ENCODE measurements around the gene SAMD7.

The SAMD7 gene

DNA sequence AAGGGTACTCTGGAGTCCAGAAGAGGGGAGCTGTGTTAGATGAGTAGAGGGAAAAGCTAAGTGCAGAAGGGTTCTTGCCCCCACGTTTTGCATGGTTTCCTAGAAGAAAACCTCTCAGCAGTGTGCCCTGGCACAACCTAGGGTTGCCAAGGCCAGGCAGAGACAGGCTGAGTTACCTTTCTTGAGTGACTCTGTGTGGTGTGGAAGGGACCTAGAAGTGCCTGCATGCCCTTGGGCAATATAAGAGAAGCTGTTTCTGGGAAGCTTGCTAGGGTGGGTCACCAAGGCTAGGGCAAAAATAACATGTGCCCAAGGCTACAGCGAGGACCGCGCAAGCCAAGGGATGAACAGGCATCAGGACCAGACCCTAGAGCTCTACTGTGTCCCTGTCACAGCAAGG lies 3.4 kb upstream of the SAMD7 start:
- no peak for DNase-seq (ENCODE audit: low read depth in 2 of 2)

DNA sequence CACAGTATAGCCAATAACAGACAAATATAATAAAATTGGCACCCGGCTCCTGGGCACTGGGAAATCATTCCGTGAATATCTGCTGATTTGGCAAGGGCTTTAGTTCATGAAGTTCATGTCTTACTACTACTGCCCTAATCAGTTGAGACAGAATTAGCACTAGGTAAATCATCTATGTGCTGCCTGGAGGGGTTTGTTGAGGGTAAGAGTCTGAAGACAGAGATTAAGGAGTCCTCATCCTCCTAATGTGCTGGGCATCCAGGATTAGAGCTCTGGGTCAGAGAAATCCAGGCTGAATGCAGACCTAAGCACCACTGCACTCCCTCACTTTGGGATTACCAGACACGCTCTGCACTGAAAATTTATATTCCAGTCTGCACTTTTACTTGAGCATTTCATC lies 2.0 kb downstream of the SAMD7 start:
- DNase-seq (ENCODE audit: low read depth in 2 of 2) = no peak

DNA sequence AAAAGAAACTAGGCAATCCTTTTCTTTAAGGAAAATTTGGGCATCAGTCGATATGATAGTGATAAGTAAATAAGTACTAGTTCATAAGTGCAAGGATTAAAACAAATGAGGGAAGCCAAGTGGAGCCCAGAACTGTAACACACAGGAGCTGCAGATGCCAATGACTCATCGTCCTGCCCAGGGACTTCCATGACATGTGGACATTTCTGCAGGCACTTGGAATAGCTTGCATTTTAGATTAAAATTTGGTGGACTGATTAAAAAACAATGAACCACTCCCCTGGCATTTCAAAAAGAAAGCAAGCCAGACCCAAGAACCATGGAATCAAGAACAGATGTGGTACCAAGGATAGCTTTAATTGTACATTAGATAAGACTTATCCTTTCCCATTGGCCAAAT lies 2.9 kb downstream of the SAMD7 start:
- no peak for DNase-seq (ENCODE audit: low read depth in 2 of 2)

DNA sequence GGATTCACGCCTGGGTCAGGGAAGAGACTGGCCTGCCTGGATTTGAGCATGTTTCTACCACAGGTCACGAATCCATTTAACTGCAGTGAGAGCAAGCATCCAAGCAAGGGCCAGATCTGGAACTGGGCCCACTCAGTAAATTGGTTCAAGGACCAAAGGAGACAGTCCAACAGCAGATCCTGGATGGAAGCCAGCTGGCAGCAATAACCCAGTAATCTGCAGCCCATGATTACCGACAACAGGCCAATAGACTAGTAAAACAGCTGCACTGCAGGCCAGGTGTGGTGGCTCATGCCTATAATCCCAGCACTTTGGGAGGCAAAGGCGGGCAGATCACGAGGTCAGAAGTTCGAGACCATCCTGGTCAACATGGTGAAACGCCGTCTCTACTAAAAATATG lies 11.8 kb downstream of the SAMD7 start:
- no peak for DNase-seq (ENCODE audit: low read depth in 2 of 2)

DNA sequence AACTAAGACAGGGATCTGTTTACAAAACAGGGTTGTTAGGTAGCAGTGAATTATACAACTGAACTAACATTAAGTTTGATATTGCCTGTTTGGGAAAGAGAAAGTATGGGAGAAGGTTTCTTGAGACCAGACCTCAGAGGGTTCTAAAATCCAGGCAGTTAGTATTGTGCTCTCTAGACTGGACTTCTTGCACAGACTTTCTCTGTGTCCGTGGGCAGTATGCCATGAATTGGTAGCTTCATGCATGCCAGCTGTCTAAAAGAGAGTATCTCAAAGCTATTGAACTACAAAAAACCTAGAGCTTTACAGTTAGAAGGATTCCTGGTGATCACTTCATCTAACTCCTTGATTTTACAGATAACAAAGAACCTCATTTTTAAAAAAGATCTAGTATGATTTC lies 12.5 kb downstream of the SAMD7 start:
- no peak for DNase-seq (ENCODE audit: low read depth in 2 of 2)

DNA sequence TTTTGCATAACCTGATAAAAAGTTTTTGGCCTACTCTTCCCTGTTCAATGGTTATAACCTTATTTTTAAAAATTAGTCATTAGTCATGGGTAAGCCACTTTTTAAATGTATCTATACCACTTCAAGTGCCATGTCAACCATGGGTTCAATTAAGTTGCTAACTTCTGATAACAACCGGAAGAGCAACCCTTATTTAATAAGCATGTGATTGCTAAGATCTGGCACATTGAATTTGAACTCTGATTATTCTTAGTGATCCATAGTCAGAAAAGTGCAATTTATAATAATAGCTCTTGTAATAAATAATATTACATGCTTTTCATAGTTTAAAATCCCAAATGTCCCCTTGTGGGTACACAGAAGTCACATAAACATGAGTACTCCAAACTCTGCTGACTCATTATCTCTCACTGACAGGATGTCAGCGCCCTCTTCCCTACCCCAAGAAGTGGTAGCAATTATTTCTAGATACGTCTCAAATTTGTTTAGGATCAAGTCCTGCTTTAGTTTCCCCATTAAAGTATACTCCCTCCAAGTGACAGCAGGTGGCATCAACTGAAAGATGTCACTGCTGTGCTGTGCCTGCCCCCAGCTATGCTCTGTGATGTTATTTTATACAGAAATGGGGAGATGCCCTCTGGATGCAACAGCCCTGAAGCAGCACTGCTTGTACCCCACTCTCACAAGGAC lies 18.6 kb downstream of the SAMD7 start:
- no peak for DNase-seq (ENCODE audit: low read depth in 2 of 2)

DNA sequence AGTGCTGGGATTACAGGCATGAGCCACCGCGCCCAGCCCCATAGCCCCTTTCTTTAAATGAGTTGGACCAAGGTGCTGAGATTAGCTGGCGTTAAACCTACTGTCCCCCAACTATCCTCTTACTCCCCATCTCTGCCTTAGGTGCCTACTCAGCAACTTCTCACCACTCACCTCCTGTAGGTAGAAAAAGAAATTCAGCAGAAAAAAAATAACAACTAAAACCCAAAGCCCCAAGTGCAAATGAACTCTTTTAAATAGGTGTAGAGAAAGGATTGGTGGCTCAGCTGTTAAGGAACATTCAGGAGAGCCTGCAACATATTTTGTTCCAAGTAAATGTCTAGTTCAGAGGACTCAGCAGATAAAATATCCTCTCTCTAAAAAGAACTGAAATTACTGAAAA lies 19.5 kb downstream of the SAMD7 start:
- DNase-seq (ENCODE audit: low read depth in 2 of 2) = no peak

DNA sequence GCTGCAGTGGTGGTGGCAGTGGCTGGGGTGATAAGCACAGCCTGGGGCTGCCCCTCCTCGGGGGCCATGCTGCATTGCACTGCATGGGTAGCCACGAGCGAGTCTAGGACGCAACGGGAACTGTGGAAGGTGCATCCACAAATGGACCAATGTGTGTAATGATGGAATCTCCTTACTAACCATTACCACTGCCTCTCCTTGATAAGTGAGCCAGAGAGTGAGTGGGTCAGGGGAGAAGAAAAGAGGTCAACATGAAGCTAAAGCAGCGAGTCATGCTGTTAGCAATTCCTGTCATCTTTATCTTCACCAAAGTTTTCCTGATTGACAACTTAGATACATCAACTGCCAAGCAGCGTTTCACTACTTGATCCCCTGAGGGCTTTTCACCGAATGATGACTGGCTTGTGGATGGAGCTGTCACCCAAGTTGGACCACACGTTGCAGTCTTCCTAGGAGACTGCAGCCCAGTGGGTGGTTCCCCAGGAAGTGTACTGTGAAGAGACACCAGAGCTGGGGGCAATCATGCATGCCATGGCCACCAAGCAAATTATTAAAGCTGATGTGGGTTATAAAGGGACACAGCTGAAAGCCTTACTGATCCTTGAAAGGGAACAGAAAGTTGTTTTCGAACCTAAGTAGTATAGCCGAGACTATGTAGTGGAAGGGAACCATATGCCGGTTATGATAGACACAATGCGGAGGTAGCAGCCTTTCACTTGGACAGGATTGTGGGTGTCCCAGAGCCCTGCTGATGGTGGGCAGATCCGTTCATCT lies 20.6 kb downstream of the SAMD7 start:
- no peak for DNase-seq (ENCODE audit: low read depth in 2 of 2)

DNA sequence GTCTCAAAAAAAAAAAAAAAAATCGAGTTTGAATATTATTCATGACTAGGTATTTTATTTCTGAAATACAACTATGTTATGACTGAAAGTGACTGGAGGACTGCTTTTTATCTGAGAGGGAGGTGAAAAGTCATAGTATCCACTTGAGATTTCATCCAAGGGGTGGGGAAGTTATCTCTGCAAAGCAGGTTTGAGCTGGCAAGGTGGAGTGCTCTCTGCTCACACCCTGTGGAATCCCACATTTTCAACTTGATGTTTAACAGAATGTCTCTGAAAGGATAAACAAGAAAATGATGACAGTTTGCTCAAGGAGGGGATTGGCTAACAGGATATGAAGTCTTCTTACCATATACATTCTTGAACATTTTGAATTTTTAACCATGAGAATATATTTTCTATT lies 27.9 kb downstream of the SAMD7 start:
- DNase-seq (ENCODE audit: low read depth in 2 of 2) = no peak

DNA sequence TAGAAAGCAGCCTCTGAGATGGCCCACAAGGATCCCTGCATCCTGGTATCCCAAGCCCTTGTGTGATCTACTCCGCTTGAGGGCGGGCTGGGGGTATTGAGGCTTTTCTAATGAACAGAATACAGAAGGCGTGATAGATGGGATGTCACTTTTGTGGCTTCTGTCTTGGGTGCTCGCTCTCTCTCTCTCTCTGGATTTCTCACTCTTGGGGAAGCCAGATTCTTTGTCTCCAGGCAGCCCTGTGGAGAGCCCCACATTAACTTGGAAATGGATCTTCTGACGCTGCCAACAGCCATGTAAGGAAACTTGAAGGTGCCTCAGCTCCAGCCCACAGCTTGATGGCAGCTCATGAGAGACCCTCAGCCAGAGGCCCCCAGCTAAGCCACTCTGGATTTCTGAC lies 28.4 kb downstream of the SAMD7 start:
- DNase-seq (ENCODE audit: low read depth in 2 of 2) = no peak

DNA sequence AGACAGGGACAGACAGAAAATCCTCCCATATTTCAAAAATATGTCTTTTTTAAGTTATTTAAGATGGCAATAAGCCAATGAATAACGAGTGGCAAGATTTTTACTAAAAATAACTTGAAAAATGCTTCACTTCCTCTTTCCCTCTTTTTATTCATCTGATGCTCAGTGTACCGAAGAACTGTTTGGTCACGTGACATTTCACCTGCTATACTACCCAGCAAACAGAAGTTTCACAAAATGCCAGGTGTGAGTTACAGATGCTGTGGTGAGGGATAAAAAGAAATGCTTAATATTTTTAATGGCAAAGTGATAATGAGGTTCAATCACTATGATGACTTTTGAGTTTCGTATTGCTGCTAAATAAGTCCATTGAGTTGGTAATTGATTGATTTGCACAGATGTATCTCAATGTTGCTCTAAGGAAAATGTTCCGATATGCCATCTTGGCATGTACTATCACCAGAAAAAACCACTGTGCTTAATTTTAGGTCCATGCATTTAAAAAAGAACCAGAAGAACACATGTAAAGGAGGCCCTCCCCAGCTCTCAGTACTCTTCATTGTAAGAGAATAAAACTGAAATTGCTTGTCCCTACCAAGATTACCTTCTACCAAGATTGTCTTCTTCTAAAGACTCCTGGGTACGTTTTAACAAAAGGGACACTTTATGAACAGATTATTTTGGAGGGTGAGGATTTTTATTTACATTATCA lies 29.3 kb downstream of the SAMD7 start:
- no peak for DNase-seq (ENCODE audit: low read depth in 2 of 2)

DNA sequence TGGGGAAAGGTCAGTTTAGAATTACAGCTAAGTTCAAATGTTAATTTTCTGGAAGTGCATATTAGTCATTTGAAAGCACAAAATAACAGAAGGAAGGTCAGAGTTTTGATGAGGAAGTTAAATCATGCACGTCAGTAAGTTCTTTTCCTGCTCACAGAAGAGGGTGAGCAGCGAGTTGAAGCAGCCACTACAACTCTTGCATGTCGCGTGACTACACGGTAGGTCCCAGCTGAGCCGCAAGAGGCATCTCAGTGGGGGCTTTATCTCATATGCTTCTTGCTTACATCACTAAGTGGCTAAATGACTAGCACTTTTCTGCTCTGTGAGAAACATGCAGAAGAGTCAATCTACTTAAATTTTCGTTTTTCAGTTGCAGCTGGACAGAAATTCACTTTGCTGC lies 33.9 kb downstream of the SAMD7 start:
- peak; percentile 20 to 28 for DNase-seq (ENCODE audit: low read depth in 2 of 2)

DNA sequence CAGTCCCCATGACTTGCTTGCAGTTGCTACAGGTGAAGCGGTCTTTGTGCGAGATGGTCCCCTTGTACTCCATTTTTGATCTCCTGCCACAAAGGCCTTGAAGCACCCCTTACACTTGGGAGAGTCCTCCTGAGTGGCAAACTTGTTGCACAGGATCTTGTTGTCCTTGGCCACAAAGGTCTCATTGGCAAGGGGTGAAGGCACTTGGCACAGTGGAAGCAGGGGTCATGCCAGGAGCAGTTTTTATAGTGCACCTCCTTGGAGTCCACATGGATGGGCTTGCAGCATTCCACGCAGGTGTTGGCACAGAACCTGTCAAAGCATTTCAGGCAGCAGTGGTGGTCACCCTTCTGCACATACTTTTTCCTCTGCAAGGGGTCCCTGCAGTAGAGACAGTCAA lies 35.0 kb downstream of the SAMD7 start:
- no peak for DNase-seq (ENCODE audit: low read depth in 2 of 2)

DNA sequence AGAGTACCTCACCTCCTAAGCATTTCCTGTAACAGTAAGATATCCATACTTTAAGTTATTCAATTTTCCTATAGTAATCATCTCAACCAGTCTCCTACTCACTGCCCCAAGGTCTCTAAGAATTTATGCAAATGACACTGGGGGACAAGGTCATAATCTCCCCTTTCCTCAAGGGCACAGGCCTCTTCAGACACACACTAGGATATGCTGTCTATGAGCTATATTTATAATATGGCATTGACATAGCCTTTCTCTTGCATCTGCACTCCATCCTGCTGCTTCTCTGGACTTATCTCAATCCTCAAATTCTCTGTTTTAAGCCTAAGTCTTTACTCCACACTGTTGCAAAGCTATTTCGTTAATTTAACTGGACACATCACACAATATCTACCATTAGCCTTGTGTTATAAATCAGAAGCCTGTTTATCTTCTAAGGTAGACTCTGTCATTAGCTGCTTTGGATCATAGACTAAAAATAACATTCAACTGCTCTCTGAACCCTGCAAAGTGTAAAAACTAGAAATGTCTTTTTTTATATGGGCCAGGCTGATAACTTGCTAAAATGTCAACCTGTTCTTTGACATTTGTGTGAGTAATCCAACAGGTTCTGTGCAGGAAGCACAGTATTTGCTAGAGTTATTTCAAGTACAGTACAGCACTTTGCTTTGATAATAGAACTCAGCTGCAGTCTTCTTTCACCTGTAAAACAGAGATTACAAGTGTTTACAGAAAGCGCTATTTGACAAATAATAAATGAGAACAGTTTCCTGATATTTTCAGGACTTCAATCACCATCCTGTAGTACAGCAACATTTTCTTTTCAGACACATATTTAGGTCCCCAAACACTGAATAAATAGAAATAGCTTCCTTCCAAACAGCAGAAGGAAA lies 37.4 kb downstream of the SAMD7 start:
- DNase-seq (ENCODE audit: low read depth in 2 of 2) = no peak

DNA sequence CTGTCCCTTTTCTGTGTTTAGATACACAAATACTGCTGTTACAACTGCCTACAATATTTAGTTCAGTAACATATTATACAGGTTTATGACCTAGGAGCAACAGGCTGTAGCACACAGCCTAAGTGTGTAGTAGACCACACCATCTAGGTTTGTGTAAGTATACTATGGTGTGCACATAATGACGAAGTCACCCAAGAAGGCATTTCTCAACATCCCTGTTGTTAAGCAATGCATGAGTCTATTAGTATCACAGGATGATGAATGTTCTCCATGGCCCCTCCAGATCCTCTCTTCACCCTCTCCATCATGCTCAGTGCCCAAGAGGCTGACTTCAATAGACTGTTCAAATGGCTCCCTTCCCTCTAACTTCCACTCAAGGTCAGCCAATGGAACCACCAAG lies 40.7 kb downstream of the SAMD7 start:
- no peak for DNase-seq (ENCODE audit: low read depth in 2 of 2)

DNA sequence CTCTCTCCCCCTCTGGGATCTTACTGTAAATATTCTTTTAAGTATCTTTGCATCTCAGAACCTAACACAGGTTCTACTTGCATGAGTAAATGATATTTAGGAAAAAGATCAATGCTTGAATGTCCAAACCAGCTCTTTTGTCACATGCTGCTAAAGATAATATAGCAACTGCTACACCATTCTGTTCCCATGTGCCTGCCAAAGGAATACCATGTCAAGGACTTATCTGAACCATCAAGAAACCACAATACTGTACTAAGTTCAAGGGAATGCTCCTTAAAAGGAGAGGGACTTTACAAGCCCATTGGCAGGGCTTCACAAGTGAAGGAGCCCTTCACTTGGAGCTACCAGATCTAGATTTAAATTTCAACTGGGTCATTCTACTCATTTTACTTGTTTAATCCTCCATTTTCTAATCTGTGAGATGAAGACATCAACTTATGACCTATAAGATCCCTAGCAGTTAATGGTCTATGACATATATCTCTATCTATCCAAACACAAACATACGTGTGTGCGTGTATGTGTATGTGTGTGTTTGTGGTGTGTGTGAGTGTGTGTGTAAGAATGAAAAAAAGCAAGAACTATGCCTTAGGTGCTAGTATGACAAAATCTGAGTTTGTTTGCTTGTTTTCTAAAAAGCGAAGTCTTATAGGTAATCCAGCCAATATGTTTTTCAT lies 42.2 kb downstream of the SAMD7 start:
- no peak for DNase-seq (ENCODE audit: low read depth in 2 of 2)

DNA sequence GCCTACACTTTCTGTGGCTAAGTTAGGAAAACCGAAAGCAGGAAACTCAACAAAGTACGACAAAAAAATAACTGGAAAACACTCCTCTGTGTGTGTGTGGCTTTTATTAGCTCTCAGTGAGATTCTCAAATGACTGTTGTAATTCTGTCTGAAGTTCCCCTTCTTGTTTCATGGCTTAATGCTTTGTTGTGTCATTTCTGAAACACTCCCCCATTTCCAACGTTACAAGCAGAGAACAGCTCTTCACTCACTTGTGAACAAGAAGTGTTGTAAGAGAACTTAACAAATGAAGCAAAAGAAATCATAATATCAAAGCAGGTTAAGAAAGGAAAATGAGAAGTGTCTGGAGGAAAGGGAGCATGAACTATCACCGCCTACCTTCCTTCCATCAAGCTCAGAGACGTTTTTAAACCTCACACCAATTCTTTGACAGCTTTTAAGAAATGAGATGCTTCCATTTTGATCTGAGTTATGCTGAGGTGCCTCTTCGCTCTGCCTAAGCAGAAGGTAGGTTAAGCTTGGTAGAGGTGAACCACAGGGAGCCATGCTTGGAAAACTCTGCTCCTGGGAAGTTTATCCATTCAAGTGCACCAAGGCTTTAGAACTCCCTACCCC lies 42.9 kb downstream of the SAMD7 start:
- no peak for DNase-seq (ENCODE audit: low read depth in 2 of 2)

DNA sequence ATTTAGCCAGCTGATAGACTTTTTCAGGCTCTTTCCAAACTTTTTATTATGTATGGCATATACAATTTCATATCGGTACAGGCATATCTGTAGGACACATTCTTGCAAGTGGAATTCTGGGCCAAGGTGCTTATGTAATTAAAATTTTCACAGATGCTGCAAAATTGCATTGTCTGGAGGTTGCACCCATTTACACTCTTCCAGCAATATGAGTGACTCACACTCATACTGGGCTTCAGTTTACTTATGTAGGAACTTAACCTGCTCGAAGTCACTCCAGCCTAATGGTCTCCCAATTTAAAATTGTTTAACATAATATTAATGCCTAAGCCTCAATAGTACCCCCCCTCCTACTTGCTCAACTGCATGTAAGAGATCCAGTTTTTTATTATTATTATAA lies 44.0 kb downstream of the SAMD7 start:
- no peak for DNase-seq (ENCODE audit: low read depth in 2 of 2)

DNA sequence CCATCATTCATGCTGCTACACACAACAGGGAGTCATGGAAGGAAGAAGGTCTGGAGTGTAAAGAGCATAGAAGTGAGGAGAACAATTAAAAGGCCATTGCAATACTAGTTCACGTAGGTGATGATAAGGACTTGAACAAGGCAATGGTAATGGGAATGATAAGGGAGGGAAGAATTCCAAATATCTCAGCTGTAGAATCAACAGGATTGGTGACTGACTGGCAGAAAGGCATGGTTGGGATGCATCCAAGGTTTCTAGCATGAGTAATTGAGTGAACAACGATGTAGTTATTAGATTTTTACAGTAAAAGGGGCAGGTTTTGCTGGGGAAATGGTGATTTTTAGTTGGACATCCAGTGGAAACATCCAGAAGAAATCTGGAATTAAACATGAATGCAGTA lies 52.8 kb downstream of the SAMD7 start:
- no peak for DNase-seq (ENCODE audit: low read depth in 2 of 2)

DNA sequence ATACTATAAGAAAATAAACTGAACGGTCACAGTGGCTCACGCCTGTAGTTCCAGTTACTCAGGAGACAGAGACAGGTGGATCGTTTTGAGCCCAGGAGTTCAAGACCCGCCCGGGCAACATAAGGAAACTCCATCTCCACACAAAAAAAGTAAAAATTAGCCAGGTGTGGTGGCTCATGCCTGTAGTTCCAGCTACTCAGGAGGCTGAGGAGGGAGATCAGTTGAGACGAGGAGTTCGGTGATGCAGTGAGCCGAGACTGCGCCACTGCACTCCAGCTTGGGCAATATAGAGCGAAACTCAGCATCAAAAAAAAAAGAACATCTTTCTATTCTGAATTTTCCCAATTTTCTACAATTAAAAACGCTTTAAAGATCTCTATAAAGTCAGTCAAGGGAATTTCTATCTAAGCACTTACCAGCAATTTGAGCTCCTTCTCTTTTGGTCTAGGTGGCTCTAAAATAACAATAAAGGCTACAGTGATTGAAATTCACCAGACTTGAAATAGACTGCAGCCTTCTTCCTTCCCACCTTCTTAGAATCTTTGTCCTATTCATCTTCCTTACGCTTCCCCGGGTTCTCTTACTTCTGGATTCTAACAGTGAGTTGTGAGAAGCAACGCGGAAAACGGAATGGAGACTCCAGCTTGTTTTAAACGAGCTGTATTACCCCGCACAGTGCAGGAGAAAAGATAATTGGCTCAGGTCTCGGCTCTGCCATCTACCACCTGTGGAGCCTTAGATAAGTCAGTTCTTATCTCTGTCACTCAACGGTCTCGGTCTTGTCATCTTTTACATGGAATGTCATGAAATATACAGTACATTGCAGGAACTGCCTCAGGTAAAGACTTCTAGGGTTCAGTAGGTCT lies 54.4 kb downstream of the SAMD7 start:
- DNase-seq (ENCODE audit: low read depth in 2 of 2) = no peak

All from stimulated activated CD4-positive, alpha-beta T cell treated with anti-CD3 and anti-CD28 coated beads, Interleukin-4, amount 100 ng/mL, for 48 hours (primary cell).